GM18508 (cell line): Measurements from ENCODE around the gene SRGAP2C.
"Not testable (repeated sequence)": the region's sequence is repeated elsewhere in the genome, so short reads cannot be mapped to it uniquely, and the experiment has no call there.

Experiments
- ATAC-seq: cut with Tn5 transposase; IDR thresholded peaks from one replicate; pipeline ENCODE4 v1.9.1; 2021; ENCODE audit warnings: moderate number of reproducible peaks; ENCODE audit not compliant: insufficient read depth, unreplicated experiment

SRGAP2C gene

DNA sequence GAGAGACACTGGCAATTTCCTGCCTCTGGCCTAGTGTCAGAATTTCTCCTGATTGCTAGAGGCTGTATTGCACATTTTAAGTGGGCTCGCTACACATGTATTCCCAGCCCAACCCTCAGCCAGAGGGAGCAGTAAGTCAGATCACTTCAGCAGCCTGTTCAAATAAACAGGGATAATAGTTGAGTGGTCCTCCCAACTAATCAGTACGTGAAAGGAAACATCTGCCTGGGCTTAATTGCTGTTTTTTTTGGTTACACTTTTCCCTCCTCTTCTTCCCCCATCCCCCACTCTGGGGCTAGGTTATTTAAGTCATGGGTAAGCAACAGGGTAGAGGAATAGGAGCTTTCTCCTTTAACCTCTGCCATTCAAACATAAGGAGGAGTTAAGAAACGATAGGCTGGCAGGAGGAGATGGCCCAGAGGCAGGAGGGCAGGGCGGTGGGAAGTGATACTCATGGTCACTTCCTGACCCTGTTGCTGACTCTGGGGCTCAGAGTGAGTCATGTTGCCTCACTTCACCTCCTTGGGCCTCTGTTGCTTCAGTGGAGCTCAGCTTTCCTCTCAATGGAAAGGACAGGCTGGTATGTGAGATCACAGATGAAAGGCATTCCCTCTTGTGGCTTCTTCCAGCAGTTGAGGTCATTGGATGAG lies 177.6 kb downstream of the SRGAP2C start:
- not testable (repeated sequence) for ATAC-seq

DNA sequence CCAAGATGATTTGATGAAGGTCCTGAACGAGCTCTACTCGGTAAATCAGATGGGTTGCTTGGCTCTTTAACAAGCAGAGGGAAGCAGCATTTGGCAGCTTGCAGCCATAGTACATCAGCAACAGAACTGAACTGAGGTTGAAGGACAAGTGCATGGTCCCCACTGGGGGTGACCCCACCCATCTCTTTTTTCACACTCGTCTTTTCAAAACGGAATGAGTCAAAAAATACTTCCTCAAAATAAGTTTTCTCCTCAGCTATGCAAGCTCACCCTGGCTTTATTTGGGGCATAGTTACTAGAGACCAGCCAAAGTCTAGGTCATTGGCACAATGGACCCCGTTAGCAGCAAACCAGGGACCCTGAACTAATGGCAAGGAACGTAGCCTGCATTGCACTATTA lies 180.5 kb downstream of the SRGAP2C start:
- not testable (repeated sequence) for ATAC-seq

DNA sequence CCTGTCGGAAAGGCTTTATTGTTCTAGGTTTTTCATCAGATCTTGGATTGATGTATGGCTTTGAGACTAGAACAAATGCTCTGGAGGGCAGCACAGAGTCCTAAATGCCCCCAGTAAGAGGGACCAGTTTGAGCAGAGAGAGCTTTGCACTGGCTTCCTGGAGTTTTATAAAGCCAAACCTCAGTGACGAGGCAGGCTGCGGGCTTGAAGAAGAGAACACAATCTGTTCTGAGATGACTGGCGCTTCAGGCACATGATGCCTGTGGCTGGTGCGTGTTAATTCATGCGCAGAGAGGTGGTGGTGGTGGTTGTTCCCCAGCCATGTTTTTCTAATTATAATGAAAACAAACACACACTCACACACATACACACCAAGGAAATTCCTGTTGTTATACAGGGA lies 180.9 kb downstream of the SRGAP2C start:
- peak; percentile 79 for ATAC-seq

DNA sequence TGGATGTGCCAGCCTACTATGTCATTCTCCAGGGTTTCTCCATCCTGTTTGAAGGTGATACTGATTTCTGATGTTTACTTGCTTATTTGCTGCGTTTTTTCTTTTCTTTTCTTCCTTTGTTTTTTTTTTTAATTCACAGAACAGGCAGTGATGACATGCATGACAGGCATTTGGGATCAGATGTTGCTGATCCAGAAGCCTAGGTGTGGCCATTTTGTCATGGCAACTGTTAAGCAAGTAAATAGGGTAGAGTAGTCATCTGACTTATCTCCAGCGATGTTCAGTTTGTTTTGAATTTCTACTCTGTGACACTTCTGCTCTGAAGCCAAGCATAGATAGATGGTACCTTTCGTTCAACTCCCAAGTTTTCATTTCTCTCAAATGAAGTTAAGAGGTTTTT lies 181.4 kb downstream of the SRGAP2C start:
- not testable (repeated sequence) for ATAC-seq

DNA sequence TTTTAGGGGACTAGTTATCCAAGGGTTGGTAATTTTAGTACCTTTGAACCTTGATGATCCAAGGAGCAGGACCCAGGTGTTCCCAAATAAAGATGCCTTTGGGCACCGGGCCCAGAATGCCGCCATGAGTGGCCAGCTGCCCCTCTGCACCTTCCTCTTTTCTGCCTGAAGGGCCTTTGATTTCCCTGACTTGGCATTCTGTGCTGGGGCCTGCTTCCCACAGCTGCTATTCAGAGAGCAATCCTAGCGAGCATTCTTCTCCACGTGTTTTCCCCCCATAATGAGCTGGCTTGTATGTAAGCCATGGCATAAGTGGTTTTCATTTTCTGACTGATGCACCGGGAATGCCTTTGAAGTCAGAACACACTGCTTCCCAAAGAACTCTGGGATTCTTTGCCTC lies 184.1 kb downstream of the SRGAP2C start:
- not testable (repeated sequence) for ATAC-seq

DNA sequence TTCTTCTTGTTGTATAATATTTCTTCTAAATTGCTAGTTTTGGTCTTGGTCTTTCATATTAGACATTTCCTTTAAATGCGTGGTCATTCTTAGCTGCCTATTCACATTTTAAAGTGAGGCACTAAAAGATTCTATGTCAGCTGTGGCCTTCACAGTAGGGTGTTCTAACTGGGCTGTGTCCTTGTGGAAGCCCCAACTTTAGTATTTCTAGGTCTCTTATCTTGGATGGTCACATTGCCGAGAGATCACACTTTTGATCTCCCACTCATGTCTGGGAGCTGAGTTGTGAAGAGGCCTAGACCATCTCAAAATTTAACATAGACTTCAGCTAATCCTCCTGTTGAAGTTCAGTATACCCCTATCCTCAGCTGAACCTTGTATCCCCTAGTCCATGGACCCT lies 185.2 kb downstream of the SRGAP2C start:
- ATAC-seq = not testable (repeated sequence)

DNA sequence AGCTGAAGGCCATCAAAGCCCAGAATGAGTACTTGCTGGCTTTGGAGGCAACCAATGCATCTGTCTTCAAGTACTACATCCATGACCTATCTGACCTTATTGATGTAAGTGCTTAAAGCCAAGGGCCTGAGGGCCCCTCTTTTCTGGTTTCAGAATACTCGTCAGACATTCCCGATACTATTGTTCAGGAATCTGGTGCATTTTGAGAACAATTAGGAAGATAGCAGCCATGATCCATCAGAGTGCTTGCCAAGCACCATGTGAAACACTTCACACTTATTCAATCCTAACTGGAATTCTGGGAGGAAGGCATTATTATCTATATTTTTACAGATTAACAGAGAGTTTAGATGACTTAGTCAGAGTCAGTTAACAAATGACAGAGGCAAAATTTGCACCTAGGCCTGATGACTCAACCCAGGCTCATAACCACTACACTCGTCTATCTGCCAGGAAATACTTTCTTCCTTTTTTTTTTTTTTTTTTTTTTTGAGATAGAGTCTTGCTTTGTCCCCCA lies 190.1 kb downstream of the SRGAP2C start:
- ATAC-seq = not testable (repeated sequence)

DNA sequence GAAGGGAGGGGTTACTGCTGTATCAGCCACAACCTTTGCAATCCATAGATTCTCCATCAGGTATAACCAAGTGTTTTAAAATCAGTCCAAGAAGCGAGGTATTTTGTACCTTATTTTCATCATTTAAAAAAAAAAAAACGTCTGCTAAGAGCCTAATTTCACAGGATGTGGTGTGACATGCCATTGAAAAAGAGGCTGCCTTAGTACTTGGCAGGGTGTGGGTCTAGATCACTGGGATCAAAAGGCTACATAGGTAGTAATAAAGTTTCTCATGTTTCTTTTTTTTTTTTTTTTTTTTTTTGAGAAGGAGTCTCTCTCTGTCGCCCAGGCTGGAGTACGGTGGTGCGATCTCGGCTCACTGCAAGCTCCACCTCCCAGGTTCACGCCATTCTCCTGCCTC lies 192.2 kb downstream of the SRGAP2C start:
- ATAC-seq = not testable (repeated sequence)

DNA sequence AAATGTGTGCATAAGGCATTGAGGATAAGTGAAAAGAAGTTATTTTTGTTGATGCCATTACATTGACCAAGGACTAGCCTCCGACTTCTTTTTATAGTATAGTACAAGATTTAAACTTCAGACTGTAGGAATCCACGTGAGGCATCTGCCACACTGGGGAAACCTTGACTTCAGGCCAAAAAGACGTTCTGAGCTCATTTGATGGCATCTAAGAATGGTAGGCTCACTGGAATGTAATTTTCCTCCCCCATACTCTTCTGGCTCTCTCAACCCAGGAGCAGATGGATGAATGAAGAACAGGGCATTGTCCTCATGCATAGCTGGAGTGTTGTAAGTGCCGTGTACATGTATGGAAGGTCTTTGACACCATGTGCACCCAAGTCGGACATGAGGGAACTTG lies 194.0 kb downstream of the SRGAP2C start:
- ATAC-seq = not testable (repeated sequence)

DNA sequence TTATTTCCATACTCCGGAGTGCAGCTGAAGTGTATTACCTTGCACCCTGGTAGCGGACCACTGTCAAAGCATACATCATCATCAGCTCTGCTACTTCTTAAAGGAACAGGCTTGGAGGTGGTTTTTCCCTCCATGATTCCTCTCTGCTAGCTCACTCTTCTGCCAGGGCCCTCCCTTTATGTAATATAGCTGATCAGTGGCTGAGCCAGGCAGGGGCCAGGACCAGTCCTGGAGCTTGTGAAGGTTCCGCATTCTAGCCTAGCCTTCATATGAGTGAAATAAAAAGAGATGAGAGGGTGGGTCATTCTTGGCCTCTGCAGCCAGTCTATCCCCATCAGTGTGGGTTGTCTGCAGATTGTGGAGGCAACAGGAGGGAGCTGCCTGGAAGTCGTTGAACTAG lies 200.0 kb downstream of the SRGAP2C start:
- not testable (repeated sequence) for ATAC-seq

DNA sequence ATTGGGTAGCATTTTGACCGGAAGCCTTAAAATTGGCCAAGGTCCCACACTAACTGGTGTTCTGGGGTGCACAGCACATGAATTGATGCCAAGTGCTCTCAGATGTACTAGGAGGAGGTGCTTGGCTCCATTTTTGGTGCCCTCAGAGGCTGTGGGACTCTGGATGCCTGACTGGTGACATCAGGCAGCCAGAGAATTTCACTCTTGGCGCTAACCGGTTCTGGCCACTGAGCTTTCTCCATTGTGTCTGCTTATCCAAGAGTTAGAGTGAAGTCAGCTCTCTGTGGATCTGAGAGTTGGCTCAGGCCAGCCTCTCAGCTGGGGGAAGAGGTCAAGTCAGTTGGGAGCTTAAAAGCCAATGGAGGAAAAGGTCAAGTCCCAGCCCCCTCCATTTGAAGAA lies 200.4 kb downstream of the SRGAP2C start:
- not testable (repeated sequence) for ATAC-seq

DNA sequence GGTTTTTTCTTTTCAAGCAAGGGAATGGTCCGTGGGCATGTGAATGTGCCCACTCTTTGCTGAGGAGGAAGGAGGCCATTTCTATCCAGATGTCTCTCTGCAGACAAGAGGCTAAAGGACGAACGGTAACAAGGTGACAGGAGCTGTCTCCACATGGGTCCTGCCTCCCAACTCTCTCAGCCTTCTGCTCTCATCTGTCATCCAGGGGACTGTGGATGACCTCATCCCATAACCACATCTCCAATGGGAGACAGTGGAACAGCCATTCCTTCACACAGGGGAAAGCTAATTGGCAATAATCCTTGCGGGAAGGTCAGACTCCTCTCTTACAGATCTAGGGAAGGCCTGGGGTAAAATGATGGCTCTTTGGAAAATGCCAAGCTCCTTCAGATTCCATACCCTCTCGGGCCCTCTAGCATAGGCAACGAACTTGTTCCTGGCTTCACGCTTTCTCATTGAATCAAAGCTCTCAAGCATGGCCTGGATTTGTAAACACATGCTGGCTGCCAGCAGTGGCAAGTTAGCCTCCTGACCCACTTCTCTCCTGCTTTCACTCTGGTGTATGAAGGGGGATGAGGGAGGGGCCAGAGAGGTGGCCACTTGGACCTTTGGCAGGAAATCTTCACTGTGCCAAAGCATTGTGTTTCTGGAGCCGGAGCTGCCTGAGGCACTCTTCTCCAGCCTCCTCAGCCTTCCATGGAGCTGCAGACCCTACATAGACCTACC lies 201.0 kb downstream of the SRGAP2C start:
- ATAC-seq = not testable (repeated sequence)

DNA sequence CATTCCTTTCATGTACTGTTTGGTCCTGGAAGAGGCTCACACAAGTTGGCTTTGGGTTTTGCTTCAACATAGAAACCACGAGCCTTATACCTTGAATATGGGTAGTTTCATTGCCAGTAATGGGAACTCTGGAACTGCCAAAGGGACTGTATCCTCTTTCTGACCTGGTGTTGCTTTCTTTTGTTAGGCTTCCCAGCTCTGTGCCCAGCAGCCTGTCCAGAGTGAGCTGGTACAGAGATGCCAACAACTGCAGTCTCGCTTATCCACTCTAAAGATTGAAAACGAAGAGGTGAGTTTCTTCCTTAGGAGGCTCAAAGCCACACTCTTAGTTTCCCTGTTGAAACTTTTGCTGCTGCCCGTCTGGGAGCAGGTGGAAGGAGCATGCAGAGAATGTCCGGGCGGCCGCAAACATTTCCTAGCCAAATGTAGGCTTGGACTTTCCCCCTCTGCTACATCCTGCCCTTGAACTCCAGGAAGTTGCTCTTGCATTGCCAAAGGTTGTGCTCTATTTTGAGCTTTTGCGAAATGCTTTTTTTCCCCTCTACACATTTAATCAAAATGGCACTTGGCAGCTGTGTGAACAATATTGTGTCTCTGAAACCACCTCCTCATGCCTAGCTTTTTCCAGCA lies 201.7 kb downstream of the SRGAP2C start:
- not testable (repeated sequence) for ATAC-seq

DNA sequence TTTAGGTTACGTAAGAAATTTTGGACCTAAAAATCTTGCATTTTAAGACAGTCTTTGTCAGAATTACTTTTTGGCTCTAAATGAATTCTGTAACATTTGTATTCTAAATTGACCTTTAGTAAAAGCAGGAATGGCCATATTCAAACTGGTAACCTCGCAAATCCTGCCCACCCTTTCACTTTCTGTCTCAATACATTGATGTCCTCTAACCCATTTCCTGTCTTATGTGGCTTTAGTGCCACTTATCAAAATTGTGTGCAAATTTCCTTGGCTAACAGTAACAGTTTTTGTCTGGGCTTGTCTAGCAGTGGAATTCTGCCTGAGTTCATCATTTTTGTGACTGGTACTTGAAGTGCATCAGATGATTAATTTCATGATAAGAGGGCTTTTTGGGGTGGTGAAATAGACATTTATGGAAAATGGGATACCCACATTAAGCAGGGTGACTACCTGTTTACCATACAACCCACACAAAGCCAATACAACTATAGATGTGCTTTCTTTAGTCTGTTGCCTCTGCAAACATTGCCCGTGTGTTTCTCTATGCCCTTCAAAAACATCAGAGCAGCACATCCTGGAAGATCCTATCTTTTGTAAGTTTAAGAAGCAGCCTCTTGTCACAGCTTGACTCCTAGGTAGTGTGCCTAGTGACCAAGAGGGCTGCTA lies 205.3 kb downstream of the SRGAP2C start:
- not testable (repeated sequence) for ATAC-seq

DNA sequence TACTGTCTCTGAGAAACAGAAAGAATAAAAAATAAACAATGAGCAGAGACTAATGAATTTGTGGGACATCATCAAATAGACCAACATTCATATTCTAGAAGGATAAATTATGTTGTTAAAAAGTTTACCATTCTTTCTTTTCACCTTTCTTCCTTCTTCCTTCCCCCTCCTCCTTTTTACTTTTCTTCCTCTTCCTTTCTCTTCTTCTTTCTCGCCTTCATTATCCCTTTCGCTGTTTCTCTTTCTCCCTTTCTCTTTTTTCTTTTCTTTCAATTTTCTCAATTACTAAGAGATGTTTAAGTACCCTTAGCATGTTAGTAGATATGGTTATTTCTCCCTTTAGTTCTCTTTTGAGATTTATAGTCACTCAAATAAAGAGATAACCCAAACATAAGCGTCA lies 207.4 kb downstream of the SRGAP2C start:
- not testable (repeated sequence) for ATAC-seq

DNA sequence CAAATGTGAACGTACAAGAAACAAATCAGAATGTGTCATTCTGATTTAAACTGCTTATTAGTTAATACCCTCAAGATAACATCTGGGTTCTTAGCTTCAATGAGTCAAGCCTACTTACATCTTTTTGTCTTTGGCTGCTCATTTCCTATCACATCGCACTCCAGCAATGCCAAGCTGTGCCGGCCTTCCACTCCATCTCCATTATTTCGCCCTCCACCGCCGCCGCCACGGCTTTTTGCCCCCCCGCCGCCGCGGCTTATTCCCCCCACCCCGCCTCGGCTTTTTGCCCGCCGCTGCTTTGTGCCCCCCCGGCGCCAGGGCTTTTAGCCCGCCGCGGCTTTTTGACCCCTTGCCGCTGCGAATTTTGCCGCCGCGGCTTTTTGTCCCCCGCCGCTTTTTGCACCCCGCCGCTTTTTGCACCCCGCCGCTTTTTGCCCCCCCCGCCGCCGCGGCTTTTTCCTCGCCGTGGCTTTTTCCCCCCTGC lies 211.0 kb downstream of the SRGAP2C start:
- ATAC-seq = not testable (repeated sequence)

DNA sequence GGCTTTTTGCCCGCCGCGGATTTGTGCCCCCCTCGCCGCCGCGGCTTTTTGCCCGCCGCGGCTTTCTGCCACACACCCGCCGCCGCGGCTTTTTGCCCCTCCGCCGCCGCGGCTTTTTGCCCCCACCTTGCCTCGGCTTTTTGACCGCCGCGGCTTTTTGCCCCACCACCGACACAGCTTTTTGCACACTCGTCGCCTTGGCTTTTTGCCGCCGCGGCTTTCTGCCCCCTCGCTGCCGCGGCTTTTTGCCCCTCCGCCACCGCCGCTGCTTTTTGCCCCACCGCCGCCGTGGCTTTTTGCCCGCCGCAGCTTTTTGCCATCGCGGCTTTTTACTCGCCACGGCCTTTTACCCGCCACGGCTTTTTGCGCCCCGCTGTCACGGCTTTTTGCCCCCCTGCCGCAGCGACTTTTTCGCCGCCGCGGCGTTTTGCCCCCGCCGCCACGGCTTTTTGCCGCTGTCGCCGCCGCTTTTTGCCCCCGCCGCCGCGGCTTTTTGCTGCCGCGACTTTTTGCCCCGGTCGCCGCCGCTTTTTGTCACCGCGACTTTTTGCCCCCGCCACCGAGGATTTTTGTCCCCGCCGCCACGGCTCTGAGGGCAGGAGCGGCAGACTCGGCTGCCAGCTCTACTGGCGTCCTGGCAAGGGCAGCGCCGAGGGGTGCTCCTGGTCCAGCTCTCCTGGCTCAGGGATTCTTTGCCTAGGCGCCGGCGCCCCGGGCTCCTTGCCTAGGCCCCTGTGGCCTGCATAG lies 211.7 kb downstream of the SRGAP2C start:
- not testable (repeated sequence) for ATAC-seq

DNA sequence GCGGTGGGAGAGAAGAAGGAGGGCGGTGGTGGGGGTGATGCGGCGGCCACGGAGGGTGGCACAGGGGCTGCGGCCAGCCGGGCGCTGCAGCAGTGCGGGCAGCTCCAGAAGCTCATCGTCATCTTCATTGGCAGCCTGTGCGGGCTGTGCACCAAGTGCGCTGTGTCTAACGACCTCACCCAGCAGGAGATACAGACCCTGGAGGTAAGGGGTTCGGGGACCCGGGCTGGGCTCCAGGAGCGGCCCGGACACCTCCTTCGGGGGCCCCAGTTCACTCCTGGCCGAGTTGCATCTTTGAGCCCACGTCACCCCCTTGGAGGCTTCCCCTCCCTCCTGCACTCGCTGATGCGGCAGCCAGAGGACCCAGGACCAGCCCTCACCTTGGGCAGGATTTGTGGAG lies 212.3 kb downstream of the SRGAP2C start:
- ATAC-seq = not testable (repeated sequence)

DNA sequence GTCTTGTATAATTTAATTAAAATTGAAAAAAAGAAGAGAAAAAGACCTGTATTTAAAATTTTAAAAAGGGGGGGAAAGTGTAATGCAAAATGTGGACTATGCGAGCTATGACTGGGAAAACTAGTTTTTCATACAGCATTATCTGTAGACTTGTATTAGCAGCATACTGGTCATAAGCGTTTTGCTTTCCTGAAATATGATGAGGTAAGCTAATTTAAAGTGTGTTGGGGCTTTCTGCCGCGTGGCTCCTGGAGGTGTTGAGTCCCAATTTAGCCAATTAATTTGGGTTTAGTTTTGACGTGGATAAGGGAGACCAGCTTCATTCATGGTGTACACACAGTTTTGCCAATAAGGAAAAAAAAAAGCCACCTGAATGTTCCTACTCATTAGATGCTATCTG lies 214.4 kb downstream of the SRGAP2C start:
- not testable (repeated sequence) for ATAC-seq

DNA sequence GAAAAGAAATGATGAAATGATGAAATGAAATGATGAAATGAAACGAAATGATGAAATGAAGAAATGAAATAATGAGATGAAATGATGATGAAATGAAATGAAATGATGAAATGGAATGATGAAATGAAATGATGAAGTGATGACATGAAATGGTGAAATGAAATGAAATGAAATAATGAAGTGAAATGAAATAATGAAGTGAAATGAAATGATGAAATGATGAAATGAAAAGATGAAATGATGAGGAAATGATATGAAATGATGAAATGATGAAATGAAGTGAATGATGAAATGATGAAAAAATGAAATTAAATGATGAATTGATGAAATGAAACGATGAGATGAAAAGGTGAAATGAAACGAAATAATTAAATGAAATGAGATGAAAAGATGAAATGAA lies 215.3 kb downstream of the SRGAP2C start:
- ATAC-seq = not testable (repeated sequence)
